Naive thymus-derived CD8-positive, alpha-beta T cell (primary cell): ENCODE measurements around the gene IQCM. TPM values are rescaled to one million over a fixed set of nuclear protein-coding genes. Genes with fewer than 3 reads are reported as not detected.
"Not testable (repeated sequence)": the region's sequence is repeated elsewhere in the genome, so short reads cannot be mapped to it uniquely, and the experiment has no call there.

Source experiments
- ATAC-seq, 2 donors: fragments of 150-1000 bp; cut with Tn5 transposase in 1 of 2; sonication (Bioruptor Pico), chemical (Tn5 transposase) in 1 of 2; 1 replicate in 1 of 2; 2 replicates in 1 of 2; pipeline ENCODE4 v1.10.0; 2021; ENCODE audit warnings: mild to moderate bottlenecking in 2 of 2, moderate library complexity in 2 of 2
- POLR2A ChIA-PET: fragments of 350-600 bp; sonication (Branson Sonifier 250); formaldehyde crosslinking; loops from one replicate; lab custom pipeline; 2021; ENCODE audit warnings: antibody characterized with exemption; lab: Charles Lee
- DNase-seq, 10 donors: peaks; one replicate each; pipeline versions ENCODE4 v3.0.0 to v3.0.0-alpha.2; 2020 to 2022
- H3K27ac Mint-ChIP-seq, 10 donors: one replicate each; pipeline ENCODE4 v1.8.0; 2020 to 2022; ENCODE audit warnings: mild to moderate bottlenecking in 10 of 10, mixed read lengths in 10 of 10, moderate library complexity in 4 of 10, inconsistent platforms in 1 of 10
- H3K27me3 Mint-ChIP-seq, 5 donors: one replicate each; pipeline ENCODE4 v1.8.0; 2021 to 2022; ENCODE audit warnings: mixed read lengths in 5 of 5
- H3K36me3 Mint-ChIP-seq, 3 donors: one replicate each; pipeline ENCODE4 v1.8.0; 2020 to 2022; ENCODE audit warnings: mixed read lengths in 3 of 3, mild to moderate bottlenecking in 2 of 3, inconsistent platforms in 1 of 3
- H3K4me1 Mint-ChIP-seq, 4 donors: one replicate each; pipeline ENCODE4 v1.8.0; 2021 to 2022; ENCODE audit warnings: mixed read lengths in 4 of 4
- H3K4me3 Mint-ChIP-seq, 10 donors: one replicate each; pipeline ENCODE4 v1.8.0; 2020 to 2022; ENCODE audit warnings: mild to moderate bottlenecking in 10 of 10, mixed read lengths in 10 of 10, moderate library complexity in 6 of 10, inconsistent platforms in 1 of 10
- H3K9me3 Mint-ChIP-seq, 9 donors: one replicate each; pipeline ENCODE4 v1.8.0; 2020 to 2022; ENCODE audit warnings: mixed read lengths in 9 of 9, mild to moderate bottlenecking in 3 of 9, inconsistent platforms in 1 of 9, moderate library complexity in 1 of 9
- polyA plus RNA-seq, 3 donors: library from polyadenylated mRNA; unstranded; fragments of 300-500 nt; fragmentation: Illumina TruSeq; gene quantifications; one replicate each; pipeline ENCODE4 v1.2.3, GENCODE V29; 2021
- total RNA-seq, 8 experiments: library from RNA in 2 of 8; stranded (reverse) in 2 of 8; gene quantifications; one replicate each; pipeline ENCODE4 v1.2.3 and lab custom pipeline; 2021 to 2026

The IQCM gene
- total and polyA plus RNA-seq, 5 experiments from 2014 or later, result not detected

DNA sequence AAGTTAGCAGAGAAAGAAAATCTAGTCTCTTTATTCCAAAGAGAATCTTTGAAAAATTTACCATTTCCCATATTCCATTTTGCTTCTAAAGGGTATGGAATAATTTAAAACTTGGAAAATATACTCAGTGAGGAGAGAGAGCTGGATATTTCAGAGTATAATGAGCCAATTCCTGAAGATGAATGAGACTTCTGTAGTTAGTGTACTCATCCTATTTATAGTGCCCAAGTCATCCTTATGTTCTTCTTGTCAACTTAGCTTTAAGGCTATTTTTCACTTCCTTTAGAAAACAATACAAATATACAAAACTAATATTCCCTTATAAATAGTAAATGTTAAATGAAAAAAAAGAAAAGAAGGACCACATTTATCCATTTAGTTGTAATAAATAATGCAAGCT lies 302.6 kb downstream of the IQCM start:
- Mint-ChIP-seq H3K9me3 (peaks cover 4 to 24% (median 9%) of the 10 kb centered on the region in 9 donors), H3K36me3 (no peaks in the 10 kb centered on the region), H3K27ac (no peak overlapping the region), H3K4me3 (no peak overlapping the region), H3K27me3 (no peaks in the 10 kb centered on the region), H3K4me1 (no peaks in the 10 kb centered on the region)
- POLR2A ChIA-PET, result no interaction called here
- DNase-seq (no peak), ATAC-seq (no peak)

- no peaks in the 10 kb centered on the region for H3K4me1 Mint-ChIP-seq
- no peaks in the 10 kb centered on the region for H3K27me3 Mint-ChIP-seq
- H3K9me3 Mint-ChIP-seq, result peaks cover 4 to 26% (median 9%) of the 10 kb centered on the region in 9 donors
- no peak for ATAC-seq
- H3K4me3 Mint-ChIP-seq, result no peak overlapping the region
- no peaks in the 10 kb centered on the region for H3K36me3 Mint-ChIP-seq
- no peak overlapping the region for H3K27ac Mint-ChIP-seq
- POLR2A ChIA-PET, result no interaction called here
- no peak for DNase-seq
Observed at GRCh38 chr4:149512501-149512900, 303.1 kb downstream of the IQCM start.

DNA sequence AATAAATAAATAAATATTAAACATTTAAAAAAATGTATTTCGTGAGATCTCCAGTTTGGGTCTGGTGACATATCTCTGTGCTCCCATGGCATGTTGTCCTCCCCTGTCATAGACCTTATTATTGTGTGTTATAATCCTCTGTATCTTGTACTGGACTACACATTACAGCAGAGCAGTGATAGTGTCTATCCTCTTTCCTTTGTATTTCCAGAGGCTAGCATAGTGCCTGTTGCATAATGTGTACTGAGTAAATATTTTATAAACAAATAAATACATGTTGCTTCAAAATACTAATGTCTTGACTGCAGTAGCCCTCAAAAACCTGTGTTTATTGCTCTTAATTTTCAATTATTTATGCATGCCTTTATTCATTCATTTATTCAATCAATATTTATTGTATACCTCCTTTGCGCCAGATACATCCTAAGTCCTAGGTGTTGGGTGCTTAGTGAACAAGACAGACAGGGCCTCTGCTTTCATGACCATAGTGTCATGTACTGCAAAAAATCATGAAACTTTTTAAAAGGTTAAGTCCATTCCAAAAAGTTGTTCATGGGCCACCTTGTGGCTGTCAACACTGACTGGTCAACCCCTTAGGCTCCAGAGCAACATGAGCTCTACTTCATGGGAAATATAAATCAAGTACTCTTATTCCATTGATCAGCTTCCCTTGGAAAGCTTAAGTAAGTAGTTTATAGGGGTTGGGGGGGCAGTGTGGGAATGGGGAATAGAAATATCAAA lies 303.9 kb downstream of the IQCM start:
- ATAC-seq (no peak), DNase-seq (no peak)
- no peaks in the 10 kb centered on the region for H3K27me3 Mint-ChIP-seq
- POLR2A ChIA-PET, result no interaction called here
- no peaks in the 10 kb centered on the region for H3K36me3 Mint-ChIP-seq
- H3K4me1 Mint-ChIP-seq, result no peaks in the 10 kb centered on the region
- no peak overlapping the region for H3K4me3 Mint-ChIP-seq
- peaks cover 4 to 31% (median 9%) of the 10 kb centered on the region in 9 donors for H3K9me3 Mint-ChIP-seq
- H3K27ac Mint-ChIP-seq, result no peak overlapping the region

- DNase-seq, H3K4me1 Mint-ChIP-seq, POLR2A ChIA-PET, H3K4me3 Mint-ChIP-seq, H3K27me3 Mint-ChIP-seq, ATAC-seq, H3K27ac Mint-ChIP-seq, H3K36me3 Mint-ChIP-seq: not testable (repeated sequence)
- H3K9me3 Mint-ChIP-seq, result peaks cover 4 to 27% (median 9%) of the 10 kb centered on the region in 9 donors
Observed at GRCh38 chr4:149507309-149507708, 308.3 kb downstream of the IQCM start.

DNA sequence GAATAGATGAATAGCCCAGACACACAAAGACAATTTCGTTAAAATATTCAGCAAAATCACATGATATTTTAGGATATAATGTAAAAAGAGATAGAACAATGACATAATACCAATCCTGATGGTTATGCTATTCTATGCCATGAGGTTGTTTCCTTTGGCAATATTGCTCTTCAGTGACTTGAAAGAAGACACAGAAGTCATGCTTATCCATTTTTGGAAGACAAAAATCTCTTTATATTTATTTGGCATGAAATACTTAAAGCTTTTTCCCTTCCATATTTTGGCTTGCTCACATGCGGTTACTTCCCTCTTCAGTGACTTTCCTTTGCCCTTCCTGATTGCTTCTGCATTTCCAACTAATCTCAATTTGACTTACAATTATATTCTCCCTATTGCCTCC lies 314.8 kb downstream of the IQCM start:
- ATAC-seq (no peak), DNase-seq (no peak)
- Mint-ChIP-seq H3K4me3 (no peak overlapping the region), H3K27ac (no peak overlapping the region), H3K27me3 (no peaks in the 10 kb centered on the region), H3K9me3 (peaks cover 0 to 11% (median 2%) of the 10 kb centered on the region in 9 donors), H3K4me1 (no peaks in the 10 kb centered on the region), H3K36me3 (peaks cover 0 to 4% (median 0%) of the 10 kb centered on the region in 3 donors)
- POLR2A ChIA-PET, result no interaction called here

GRCh38 chr4:149499726-149500125 lies 315.9 kb downstream of the IQCM start:
- POLR2A ChIA-PET, result no interaction called here
- no peaks in the 10 kb centered on the region for H3K4me1 Mint-ChIP-seq
- ATAC-seq, result no peak

DNA sequence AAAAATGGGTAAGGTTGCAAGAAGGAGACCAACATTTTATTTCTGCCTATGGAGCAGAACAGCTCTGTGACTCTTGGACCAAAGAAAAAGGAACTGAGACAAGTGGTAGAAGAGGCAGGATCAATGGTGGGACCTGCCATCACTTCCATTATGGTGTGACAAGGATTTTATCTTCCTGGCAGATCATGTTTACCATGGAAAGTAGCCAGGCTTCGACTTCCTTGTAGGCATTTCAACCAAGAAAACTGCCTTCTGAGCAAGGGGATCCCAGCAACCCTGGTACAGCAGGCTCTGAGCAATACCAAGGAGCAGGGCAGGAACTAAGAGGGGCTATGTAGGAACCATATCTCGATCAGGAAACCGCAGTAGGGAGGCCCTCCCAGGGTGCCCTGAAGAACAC lies 317.4 kb downstream of the IQCM start:
- DNase-seq (no peak), ATAC-seq (no peak)
- Mint-ChIP-seq H3K9me3 (peaks cover 0 to 12% (median 2%) of the 10 kb centered on the region in 9 donors), H3K4me3 (no peak overlapping the region), H3K4me1 (no peaks in the 10 kb centered on the region), H3K27ac (no peak overlapping the region), H3K36me3 (peaks cover 0 to 4% (median 0%) of the 10 kb centered on the region in 3 donors), H3K27me3 (no peaks in the 10 kb centered on the region)
- POLR2A ChIA-PET, result no interaction called here

More at GRCh38 chr4:149499726-149500125, 315.9 kb downstream of the IQCM start:
- peaks cover 0 to 12% (median 2%) of the 10 kb centered on the region in 9 donors for H3K9me3 Mint-ChIP-seq
- H3K36me3 Mint-ChIP-seq, result peaks cover 0 to 4% (median 0%) of the 10 kb centered on the region in 3 donors
- no peaks in the 10 kb centered on the region for H3K27me3 Mint-ChIP-seq
- DNase-seq, result no peak
- H3K27ac Mint-ChIP-seq, result no peak overlapping the region
- no peak overlapping the region for H3K4me3 Mint-ChIP-seq

DNA sequence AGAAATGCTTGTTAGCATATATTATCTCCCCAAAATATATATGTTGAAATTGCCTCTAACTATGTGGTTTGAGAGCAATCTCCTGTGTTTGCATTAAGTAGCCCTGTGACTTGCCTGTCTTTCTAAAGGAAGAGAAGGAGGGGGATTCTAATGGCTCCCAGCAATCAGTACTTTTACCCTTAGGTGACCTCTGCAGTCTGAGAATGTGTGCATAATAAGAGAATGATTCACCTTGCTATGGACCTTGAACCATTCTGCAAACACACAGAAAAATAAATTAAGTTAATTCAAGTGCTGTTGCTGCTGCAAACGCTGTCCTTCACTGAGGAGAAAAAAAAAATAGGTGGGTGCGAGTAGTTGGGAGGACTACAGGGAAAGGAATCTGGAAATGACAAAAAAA lies 322.2 kb downstream of the IQCM start:
- DNase-seq (no peak), ATAC-seq (no peak)
- Mint-ChIP-seq H3K4me3 (no peak overlapping the region), H3K4me1 (no peaks in the 10 kb centered on the region), H3K36me3 (peaks cover 0 to 4% (median 0%) of the 10 kb centered on the region in 3 donors), H3K9me3 (peaks cover 0 to 15% (median 4%) of the 10 kb centered on the region in 9 donors), H3K27me3 (no peaks in the 10 kb centered on the region), H3K27ac (no peak overlapping the region)
- POLR2A ChIA-PET, result no interaction called here

DNA sequence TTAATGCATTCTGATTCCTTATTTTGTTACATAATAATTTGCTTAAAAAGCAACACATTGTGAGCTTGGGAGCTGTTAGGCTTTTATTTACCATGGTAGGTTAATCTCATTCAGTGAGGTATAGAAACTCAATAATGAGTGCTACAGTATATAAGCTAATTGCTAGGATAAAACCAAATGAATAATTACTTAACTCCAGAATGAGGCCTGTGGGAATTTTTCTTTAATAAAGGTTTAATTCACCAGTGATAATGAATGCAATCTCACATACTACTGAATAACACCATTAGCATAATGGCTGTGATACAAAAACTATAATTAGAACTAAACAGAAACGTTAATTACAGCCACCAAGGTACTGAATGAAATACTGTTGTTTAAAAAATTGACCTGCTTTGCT lies 326.3 kb downstream of the IQCM start:
- DNase-seq (no peak), ATAC-seq (no peak)
- Mint-ChIP-seq H3K9me3 (peaks cover 0 to 11% (median 2%) of the 10 kb centered on the region in 9 donors), H3K27ac (no peak overlapping the region), H3K4me3 (no peak overlapping the region), H3K4me1 (no peaks in the 10 kb centered on the region), H3K36me3 (no peaks in the 10 kb centered on the region), H3K27me3 (peaks cover 0 to 1% (median 0%) of the 10 kb centered on the region in 5 donors)
- POLR2A ChIA-PET, result no interaction called here

DNA sequence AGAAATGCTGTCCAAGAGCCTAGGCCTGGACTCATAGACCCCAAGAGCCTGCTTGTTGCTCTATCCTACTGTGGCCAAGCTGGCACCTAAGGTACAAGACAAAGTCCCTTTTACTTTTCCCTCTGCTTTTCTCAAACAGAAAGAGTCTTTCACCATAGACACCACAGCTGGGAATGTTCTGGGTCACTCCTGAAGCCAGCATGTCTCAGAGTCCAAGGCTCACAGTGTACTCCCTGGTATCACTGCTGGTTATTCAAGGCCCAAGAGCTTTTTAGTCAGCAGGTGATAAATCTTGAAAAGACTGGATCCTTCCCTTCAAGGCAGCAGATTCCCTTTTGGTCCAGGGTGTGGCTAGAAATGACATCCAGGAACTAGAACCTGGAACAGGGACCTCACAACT lies 328.8 kb downstream of the IQCM start:
- Mint-ChIP-seq H3K27me3 (peaks cover 0 to 1% (median 0%) of the 10 kb centered on the region in 5 donors), H3K4me3 (no peak overlapping the region), H3K36me3 (no peaks in the 10 kb centered on the region), H3K27ac (peak overlapping the region in 1 of 10 donors; percentile 54), H3K9me3 (peaks cover 0 to 21% (median 1%) of the 10 kb centered on the region in 9 donors), H3K4me1 (no peaks in the 10 kb centered on the region)
- DNase-seq, result no peak
- POLR2A ChIA-PET, result no interaction called here
- no peak for ATAC-seq

DNA sequence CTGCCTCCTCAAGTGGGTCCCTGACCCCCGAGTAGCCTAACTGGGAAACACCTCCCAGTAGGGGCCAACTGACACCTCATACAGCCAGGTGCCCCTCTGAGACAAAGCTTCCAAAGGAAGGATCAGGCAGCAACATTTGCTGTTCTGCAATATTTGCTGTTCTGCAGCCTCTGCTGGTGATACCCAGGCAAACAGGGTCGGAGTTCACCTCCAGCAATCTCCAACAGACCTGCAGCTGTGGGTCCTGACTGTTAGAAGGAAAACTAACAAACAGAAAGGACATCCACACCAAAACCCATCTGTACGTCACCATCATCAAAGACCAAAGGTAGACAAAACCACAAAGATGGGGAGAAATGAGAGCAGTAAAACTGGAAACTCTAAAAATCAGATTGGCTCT lies 347.0 kb downstream of the IQCM start:
- H3K4me1 Mint-ChIP-seq, H3K27me3 Mint-ChIP-seq, ATAC-seq, DNase-seq, H3K27ac Mint-ChIP-seq, H3K4me3 Mint-ChIP-seq, H3K36me3 Mint-ChIP-seq, POLR2A ChIA-PET: not testable (repeated sequence)
- H3K9me3 Mint-ChIP-seq, result peaks cover 0 to 37% (median 11%) of the 10 kb centered on the region in 9 donors

- ATAC-seq (no peak), DNase-seq (no peak)
- H3K9me3 Mint-ChIP-seq, result peaks cover 0 to 37% (median 10%) of the 10 kb centered on the region in 9 donors
- no peaks in the 10 kb centered on the region for H3K4me1 Mint-ChIP-seq
- no peak overlapping the region for H3K27ac Mint-ChIP-seq
- H3K36me3 Mint-ChIP-seq, result peaks cover 0 to 9% (median 0%) of the 10 kb centered on the region in 3 donors
- H3K27me3 Mint-ChIP-seq, result no peaks in the 10 kb centered on the region
- no peak overlapping the region for H3K4me3 Mint-ChIP-seq
- POLR2A ChIA-PET, result no interaction called here
Observed at GRCh38 chr4:149466446-149466845, 349.2 kb downstream of the IQCM start.

- POLR2A ChIA-PET, result no interaction called here
- H3K36me3 Mint-ChIP-seq, result peaks cover 0 to 9% (median 0%) of the 10 kb centered on the region in 3 donors
Observed at GRCh38 chr4:149465955-149466354, 349.7 kb downstream of the IQCM start.

More at GRCh38 chr4:149465955-149466354, 349.7 kb downstream of the IQCM start:
- H3K27ac Mint-ChIP-seq, result no peak overlapping the region
- DNase-seq, result no peak
- H3K9me3 Mint-ChIP-seq, result peaks cover 0 to 32% (median 10%) of the 10 kb centered on the region in 9 donors
- no peak for ATAC-seq
- H3K4me3 Mint-ChIP-seq, result no peak overlapping the region
- H3K4me1 Mint-ChIP-seq, result no peaks in the 10 kb centered on the region
- H3K27me3 Mint-ChIP-seq, result no peaks in the 10 kb centered on the region
